ENCODE results near the gene LONP1.
"Not testable (repeated sequence)": the region's sequence is repeated elsewhere in the genome, so short reads cannot be mapped to it uniquely, and the experiment has no call there.

LONP1 gene

GRCh38 chr19:5711713-5712161 lies 8.2 kb downstream of the LONP1 start:
- no peak for DNase-seq (ENCODE audit: low read depth in 2 of 2)

GRCh38 chr19:5711025-5711424 lies 8.9 kb downstream of the LONP1 start:
- DNase-seq (ENCODE audit: low read depth in 2 of 2) = no peak

- no peak for DNase-seq (ENCODE audit: low read depth in 2 of 2)
Observed at GRCh38 chr19:5707576-5708575, 12.1 kb downstream of the LONP1 start.

GRCh38 chr19:5706876-5707573 lies 12.9 kb downstream of the LONP1 start:
- no peak for DNase-seq (ENCODE audit: low read depth in 2 of 2)

- no peak for DNase-seq (ENCODE audit: low read depth in 2 of 2)
Observed at GRCh38 chr19:5705552-5705951, 14.4 kb downstream of the LONP1 start.

- no peak for DNase-seq (ENCODE audit: low read depth in 2 of 2)
Observed at GRCh38 chr19:5703819-5704818, 15.8 kb downstream of the LONP1 start.

GRCh38 chr19:5702053-5702410 lies 17.9 kb downstream of the LONP1 start:
- DNase-seq (ENCODE audit: low read depth in 2 of 2) = not testable (repeated sequence)

- no peak for DNase-seq (ENCODE audit: low read depth in 2 of 2)
Observed at GRCh38 chr19:5700455-5701092, 19.4 kb downstream of the LONP1 start.

- no peak for DNase-seq (ENCODE audit: low read depth in 2 of 2)
Observed at GRCh38 chr19:5698635-5699422, 21.1 kb downstream of the LONP1 start.

- no peak for DNase-seq (ENCODE audit: low read depth in 2 of 2)
Observed at GRCh38 chr19:5697890-5698634, 21.9 kb downstream of the LONP1 start.

- no peak for DNase-seq (ENCODE audit: low read depth in 2 of 2)
Observed at GRCh38 chr19:5697022-5697889, 22.7 kb downstream of the LONP1 start.

- DNase-seq (ENCODE audit: low read depth in 2 of 2) = no peak
Observed at GRCh38 chr19:5696196-5697021, 23.5 kb downstream of the LONP1 start.

GRCh38 chr19:5695649-5696195 lies 24.2 kb downstream of the LONP1 start:
- DNase-seq (ENCODE audit: low read depth in 2 of 2) = no peak

GRCh38 chr19:5694956-5695648 lies 24.8 kb downstream of the LONP1 start:
- DNase-seq (ENCODE audit: low read depth in 2 of 2) = no peak

GRCh38 chr19:5694167-5694955 lies 25.6 kb downstream of the LONP1 start:
- no peak for DNase-seq (ENCODE audit: low read depth in 2 of 2)

Measured in stimulated activated CD8-positive, alpha-beta memory T cell treated with anti-CD3 and anti-CD28 coated beads, Interleukin-2, amount 100 ng/mL, for 48 hours (primary cell).